Upper lobe of right lung (tissue), 1 donor: ENCODE measurements around the gene CBFA2T3. TPM values are rescaled to one million over a fixed set of nuclear protein-coding genes. Genes with fewer than 3 reads are reported as not detected.

ENCODE experiments used
- ATAC-seq: fragments of 200-7000 bp; cut with Tn5 transposase; one replicate; pipeline ENCODE4 v1.9.1; 2020; ENCODE audit warnings: mild to moderate bottlenecking, moderate library complexity
- DNase-seq: peaks from one replicate; pipeline ENCODE4 v3.0.0-alpha.2; 2020
- H3K27ac ChIP-seq: fragments of 200-600 bp; one replicate; pipeline ENCODE4 v1.8.0; 2022
- H3K27me3 ChIP-seq: fragments of 200-600 bp; one replicate; pipeline ENCODE4 v1.8.0; 2022; ENCODE audit warnings: mild to moderate bottlenecking
- H3K36me3 ChIP-seq: fragments of 200-600 bp; one replicate; pipeline ENCODE4 v1.8.0; 2022
- H3K4me1 ChIP-seq: fragments of 200-600 bp; one replicate; pipeline ENCODE4 v1.8.0; 2022
- H3K4me3 ChIP-seq: fragments of 200-600 bp; one replicate; pipeline ENCODE4 v1.8.0; 2022; ENCODE audit warnings: mild to moderate bottlenecking
- H3K9me3 ChIP-seq: fragments of 200-600 bp; one replicate; pipeline ENCODE4 v1.8.0; 2022
- intact Hi-C: fragments of 100-400 bp; cut with DNase I; formaldehyde crosslinking; loops from one replicate; pipeline ENCODE4 v1.11.0; 2022
- total RNA-seq: library from RNA; stranded (reverse); fragmentation: NEBNext Ultra II Directional; extraction: Animal tissue kit (Norgen Biotek cat#: 25700); gene quantifications from one replicate; pipeline ENCODE4 v1.2.1, GENCODE V29; 2021
- TF ChIP-seq, protein P1 (sequence below): fragments of 200-600 bp; IDR thresholded peaks from one replicate; pipeline ENCODE4 v1.8.0; 2022; ENCODE audit warnings: antibody characterized with exemption
- donor health status: DM: no; HTN: yes; CAD: no; lungs with severe emphysema.

Gene CBFA2T3
- total RNA-seq, 1 donor from 2014 or later, result 19.0 TPM

DNA sequence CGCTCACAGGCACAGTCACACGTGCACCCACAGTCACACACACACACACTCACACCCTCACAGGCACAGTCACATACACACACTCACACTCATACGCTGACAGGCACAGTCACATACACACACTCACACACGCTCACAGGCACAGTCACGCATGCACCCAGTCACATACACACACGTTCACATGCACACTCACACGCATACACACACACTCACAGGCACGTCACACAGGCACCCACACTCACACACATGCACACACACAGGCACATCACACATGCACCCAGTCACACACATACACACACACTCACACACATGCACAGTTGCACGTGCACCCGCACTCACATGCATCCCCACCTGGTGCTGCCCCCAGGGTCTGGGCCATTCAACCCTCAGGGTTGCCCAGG, 46.1 kb upstream of the CBFA2T3 start:
- ATAC-seq (peak; percentile 16), DNase-seq (peak; percentile 41)
- Histone ChIP-seq H3K27me3 (peaks cover 13% of the 10 kb centered on the region), H3K36me3 (no peaks in the 10 kb centered on the region), H3K4me1 (no peaks in the 10 kb centered on the region), H3K9me3 (peaks cover 5% of the 10 kb centered on the region), H3K27ac (no peak overlapping the region), H3K4me3 (no peak overlapping the region)
- TF ChIP-seq, protein P1, sequence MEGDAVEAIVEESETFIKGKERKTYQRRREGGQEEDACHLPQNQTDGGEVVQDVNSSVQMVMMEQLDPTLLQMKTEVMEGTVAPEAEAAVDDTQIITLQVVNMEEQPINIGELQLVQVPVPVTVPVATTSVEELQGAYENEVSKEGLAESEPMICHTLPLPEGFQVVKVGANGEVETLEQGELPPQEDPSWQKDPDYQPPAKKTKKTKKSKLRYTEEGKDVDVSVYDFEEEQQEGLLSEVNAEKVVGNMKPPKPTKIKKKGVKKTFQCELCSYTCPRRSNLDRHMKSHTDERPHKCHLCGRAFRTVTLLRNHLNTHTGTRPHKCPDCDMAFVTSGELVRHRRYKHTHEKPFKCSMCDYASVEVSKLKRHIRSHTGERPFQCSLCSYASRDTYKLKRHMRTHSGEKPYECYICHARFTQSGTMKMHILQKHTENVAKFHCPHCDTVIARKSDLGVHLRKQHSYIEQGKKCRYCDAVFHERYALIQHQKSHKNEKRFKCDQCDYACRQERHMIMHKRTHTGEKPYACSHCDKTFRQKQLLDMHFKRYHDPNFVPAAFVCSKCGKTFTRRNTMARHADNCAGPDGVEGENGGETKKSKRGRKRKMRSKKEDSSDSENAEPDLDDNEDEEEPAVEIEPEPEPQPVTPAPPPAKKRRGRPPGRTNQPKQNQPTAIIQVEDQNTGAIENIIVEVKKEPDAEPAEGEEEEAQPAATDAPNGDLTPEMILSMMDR, result no peak
- intact Hi-C loops, result no loop called here

GRCh38 chr16:89022051-89022836, 45.2 kb upstream of the CBFA2T3 start:
- ATAC-seq (no peak), DNase-seq (peak; percentile 35)
- Histone ChIP-seq H3K4me3 (no peak overlapping the region), H3K27ac (no peak overlapping the region), H3K36me3 (no peaks in the 10 kb centered on the region), H3K27me3 (peaks cover 7% of the 10 kb centered on the region), H3K9me3 (peaks cover 5% of the 10 kb centered on the region), H3K4me1 (no peaks in the 10 kb centered on the region)
- intact Hi-C loops, result no loop called here
- TF ChIP-seq, protein P1, result no peak

- no peaks in the 10 kb centered on the region for H3K4me1 ChIP-seq
- ATAC-seq (no peak), DNase-seq (no peak)
- TF ChIP-seq, protein P1, result no peak
- H3K9me3 ChIP-seq, result peaks cover 4% of the 10 kb centered on the region
- intact Hi-C loops, result no loop called here
- H3K27me3 ChIP-seq, result peaks cover 7% of the 10 kb centered on the region
- no peak overlapping the region for H3K27ac ChIP-seq
- no peaks in the 10 kb centered on the region for H3K36me3 ChIP-seq
- H3K4me3 ChIP-seq, result no peak overlapping the region
Observed at GRCh38 chr16:89020925-89021595, 44.1 kb upstream of the CBFA2T3 start.

DNA sequence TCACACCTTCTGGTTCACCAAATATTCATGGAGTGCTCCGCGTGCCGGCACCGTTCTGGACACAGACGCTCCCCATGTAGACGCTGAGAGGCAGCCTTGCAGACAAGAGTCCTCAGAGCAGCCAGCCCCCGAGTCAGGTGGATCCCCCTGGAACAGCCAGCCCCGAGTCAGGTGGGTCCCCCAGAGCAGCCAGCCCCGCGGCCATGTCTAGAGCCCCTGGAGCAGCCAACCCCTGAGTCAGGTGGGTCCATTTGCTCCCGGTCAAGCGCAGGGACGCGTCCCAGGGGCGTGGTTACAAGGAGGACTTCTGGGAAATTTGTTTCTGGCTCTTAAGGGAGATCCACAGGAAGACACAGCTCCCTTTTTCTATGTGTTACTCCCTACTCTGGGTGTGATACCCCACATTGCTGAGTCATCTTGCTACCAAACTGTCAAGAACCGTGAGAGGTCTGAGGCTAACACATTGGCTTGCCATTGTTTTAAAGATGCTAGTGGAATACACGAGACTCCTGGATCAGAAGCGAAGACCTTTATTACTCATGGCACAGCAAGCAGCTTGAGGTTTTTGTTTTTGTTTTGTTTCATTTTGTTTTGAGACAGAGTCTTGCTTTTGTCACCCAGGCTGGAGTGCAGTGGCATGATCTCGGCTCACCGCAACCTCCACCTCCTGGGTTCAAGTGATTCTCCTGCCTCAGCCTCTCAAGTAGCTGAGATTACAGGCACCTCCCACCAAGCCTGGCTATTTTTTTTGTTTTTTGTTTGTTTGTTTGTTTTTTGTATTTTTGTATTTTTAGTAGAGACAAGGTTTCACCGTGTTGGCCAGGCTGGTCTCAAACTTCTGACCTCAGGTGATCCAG, 43.3 kb upstream of the CBFA2T3 start:
- peaks cover 7% of the 10 kb centered on the region for H3K27me3 ChIP-seq
- no peak overlapping the region for H3K4me3 ChIP-seq
- H3K36me3 ChIP-seq, result no peaks in the 10 kb centered on the region
- no peak for DNase-seq
- no peak for ATAC-seq
- intact Hi-C loops, result no loop called here
- H3K4me1 ChIP-seq, result no peaks in the 10 kb centered on the region
- H3K27ac ChIP-seq, result no peak overlapping the region
- H3K9me3 ChIP-seq, result no peaks in the 10 kb centered on the region
- TF ChIP-seq, protein P1, result no peak

DNA sequence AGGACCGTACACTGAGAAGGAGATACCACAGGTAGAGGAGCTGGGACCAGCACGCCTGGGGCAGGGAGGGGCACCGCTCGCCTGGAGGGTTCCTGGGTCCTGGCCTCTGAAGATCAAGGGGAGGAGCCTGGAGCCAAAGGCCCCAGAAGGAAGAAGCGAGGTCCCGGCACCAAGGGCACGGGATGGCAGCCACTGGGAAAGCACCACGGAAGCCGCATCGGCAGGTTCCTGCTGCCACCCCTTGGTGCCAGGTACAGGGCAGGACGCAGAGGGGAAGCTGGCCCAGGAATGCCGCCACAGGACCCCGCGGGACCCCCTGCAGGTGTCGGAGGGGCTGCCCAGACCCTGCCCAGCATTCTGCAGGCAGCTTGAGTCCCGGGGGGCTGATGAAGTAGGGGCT, 42.5 kb upstream of the CBFA2T3 start:
- Histone ChIP-seq H3K27ac (no peak overlapping the region), H3K4me1 (no peaks in the 10 kb centered on the region), H3K27me3 (peaks cover 7% of the 10 kb centered on the region), H3K9me3 (no peaks in the 10 kb centered on the region), H3K4me3 (no peak overlapping the region), H3K36me3 (no peaks in the 10 kb centered on the region)
- TF ChIP-seq, protein P1, result no peak
- intact Hi-C loops, result no loop called here
- ATAC-seq (no peak), DNase-seq (no peak)
